ENCODE data around the gene CCIN. TPM values are rescaled to one million over a fixed set of nuclear protein-coding genes. Genes with fewer than 3 reads are reported as not detected.
A peak's percentile ranks its signal among the peaks of the same experiment; 100 is the strongest.

CCIN gene
- total RNA-seq, 1 donor from 2014 or later: 0.06 TPM

- no peak for TF ChIP-seq CTCF (conservative IDR thresholded peaks at IDR 0.05; ENCODE audit: low read depth, low read length)
- no peak overlapping the region for H3K4me3 ChIP-seq (ENCODE audit: low read depth, low read length)
- DNase-seq (ENCODE audit: low read depth): no peak
These were observed 17.6 kb upstream of the CCIN start for GRCh38 chr9:36151316-36152210.

- no peak for TF ChIP-seq CTCF (conservative IDR thresholded peaks at IDR 0.05; ENCODE audit: low read depth, low read length)
- no peak for DNase-seq (ENCODE audit: low read depth)
- no peak overlapping the region for H3K4me3 ChIP-seq (ENCODE audit: low read depth, low read length)
These were observed 16.3 kb upstream of the CCIN start for GRCh38 chr9:36152741-36153438.

GRCh38 chr9:36153746-36154145 is 15.4 kb upstream of the CCIN start:
- no peak for TF ChIP-seq CTCF (conservative IDR thresholded peaks at IDR 0.05; ENCODE audit: low read depth, low read length)
- no peak for DNase-seq (ENCODE audit: low read depth)
- no peak overlapping the region for H3K4me3 ChIP-seq (ENCODE audit: low read depth, low read length)

GRCh38 chr9:36154331-36154952 is 14.7 kb upstream of the CCIN start:
- DNase-seq (ENCODE audit: low read depth): peak; percentile 40
- H3K4me3 ChIP-seq (ENCODE audit: low read depth, low read length): no peak overlapping the region
- no peak for TF ChIP-seq CTCF (conservative IDR thresholded peaks at IDR 0.05; ENCODE audit: low read depth, low read length)

GRCh38 chr9:36156116-36156515 is 13.1 kb upstream of the CCIN start:
- DNase-seq (ENCODE audit: low read depth): no peak

GRCh38 chr9:36158122-36158521 is 11.1 kb upstream of the CCIN start:
- no peak overlapping the region for H3K4me3 ChIP-seq (ENCODE audit: low read depth, low read length)
- no peak for DNase-seq (ENCODE audit: low read depth)
- TF ChIP-seq CTCF (conservative IDR thresholded peaks at IDR 0.05; ENCODE audit: low read depth, low read length): no peak

More at GRCh38 chr9:36156116-36156515, 13.1 kb upstream of the CCIN start:
- no peak overlapping the region for H3K4me3 ChIP-seq (ENCODE audit: low read depth, low read length)
- TF ChIP-seq CTCF (conservative IDR thresholded peaks at IDR 0.05; ENCODE audit: low read depth, low read length): no peak
